Endothelial cell of umbilical vein (primary cell): Measurements from ENCODE around the gene CCNJL. TPM values are rescaled to one million over a fixed set of nuclear protein-coding genes. Genes with fewer than 3 reads are reported as not detected.

ENCODE experiments used
- BruUV-seq: library from RNA; stranded (reverse); fragments of 400-500 nt; replicated peaks from 2 replicates; lab custom pipeline; 2021; lab: Mats Ljungman, UMichigan
- CTCF ChIA-PET: fragments of 300-600, 350-600 bp; sonication (Branson Sonifier 250); formaldehyde crosslinking; loops from one replicate; lab custom pipeline; 2021; ENCODE audit warnings: antibody characterized with exemption, inconsistent platforms; lab: Charles Lee
- POLR2A ChIA-PET: fragments of 300-600, 350-600 bp; sonication (Branson Sonifier 250); formaldehyde crosslinking; loops from one replicate; lab custom pipeline; 2021; ENCODE audit warnings: antibody characterized with exemption, inconsistent platforms; lab: Charles Lee
- DNase-seq: peaks from one replicate; pipeline ENCODE4 v3.0.0-alpha.2; 2011; ENCODE audit warnings: low read depth, low spot score
- FAIRE-seq: peaks from 2 replicates; lab custom pipeline; 2011; peaks lifted over from hg19 to GRCh38; lab: Jason Lieb, UNC
- H2AFZ ChIP-seq: 2 replicates; pipeline ENCODE4 v1.6.0; 2012; ENCODE audit warnings: low read depth, low read length, control low read depth, inconsistent platforms
- H3K27ac ChIP-seq: 2 replicates; pipeline ENCODE4 v1.5.1; 2011; ENCODE audit warnings: low read depth, mild to moderate bottlenecking, control low read depth, low read length, moderate library complexity; ENCODE audit not compliant: insufficient read depth
- H3K27me3 ChIP-seq, 2 experiments: 2 replicates each; pipeline versions ENCODE4 v1.6.0 to v1.6.1; 2011; ENCODE audit warnings: low read length in 2 of 2, mixed read lengths in 1 of 2; ENCODE audit not compliant: control insufficient read depth in 2 of 2, insufficient read depth in 2 of 2
- H3K36me3 ChIP-seq, 2 experiments: 2 replicates in 1 of 2; 3 replicates in 1 of 2; pipeline ENCODE4 v1.5.1; 2011; ENCODE audit warnings: low read length in 2 of 2, mild to moderate bottlenecking in 1 of 2, moderate library complexity in 1 of 2; ENCODE audit not compliant: control insufficient read depth in 2 of 2, insufficient read depth in 2 of 2; ENCODE audit errors: extremely low read depth in 1 of 2
- H3K4me1 ChIP-seq: 3 replicates; pipeline ENCODE4 v1.5.1; 2011; ENCODE audit warnings: mild to moderate bottlenecking, low read length; ENCODE audit not compliant: control insufficient read depth, insufficient read depth; ENCODE audit errors: extremely low read depth
- H3K4me2 ChIP-seq: 2 replicates; pipeline ENCODE4 v1.6.1; 2011; ENCODE audit warnings: low read length, control low read depth, mixed read lengths; ENCODE audit not compliant: insufficient read depth
- H3K4me3 ChIP-seq, 3 experiments: fragments of 200-600 bp in 1 of 3; sonication (generic), shearing (Covaris generic) in 1 of 3; replicated peaks in 1 of 3; 2 replicates each; pipeline ENCODE4 v1.5.1; 2011 to 2016; ENCODE audit warnings: control low read depth in 3 of 3, low read length in 3 of 3, mild to moderate bottlenecking in 2 of 3, inconsistent platforms in 1 of 3, low read depth in 1 of 3, moderate library complexity in 1 of 3; ENCODE audit not compliant: insufficient read depth in 1 of 3
- H3K79me2 ChIP-seq: 2 replicates; pipeline ENCODE4 v1.6.0; 2012; ENCODE audit warnings: low read length, inconsistent platforms; ENCODE audit not compliant: control insufficient read depth, insufficient read depth
- H3K9ac ChIP-seq: replicated peaks from 2 replicates; pipeline ENCODE3; 2011; ENCODE audit warnings: low read length, control low read depth; ENCODE audit not compliant: insufficient read depth; ENCODE audit errors: extremely low read depth
- H3K9me1 ChIP-seq: replicated peaks from 3 replicates; pipeline ENCODE4 v1.6.0; 2011; ENCODE audit warnings: mild to moderate bottlenecking, low read length; ENCODE audit not compliant: control insufficient read depth, insufficient read depth; ENCODE audit errors: extremely low read depth
- H3K9me3 ChIP-seq: replicated peaks from 2 replicates; pipeline ENCODE4 v1.5.1; 2012; ENCODE audit warnings: low read length, inconsistent platforms; ENCODE audit not compliant: control insufficient read depth, insufficient read depth
- H4K20me1 ChIP-seq: replicated peaks from 2 replicates; pipeline ENCODE3; 2011; ENCODE audit warnings: mild to moderate bottlenecking, low read length; ENCODE audit not compliant: control insufficient read depth, insufficient read depth; ENCODE audit errors: extremely low read depth
- EZH2 ChIP-seq: IDR thresholded peaks from 2 replicates; pipeline ENCODE4 v1.6.1; 2012; ENCODE audit warnings: borderline replicate concordance, low read depth, mild to moderate bottlenecking, moderate library complexity, low read length, inconsistent platforms; ENCODE audit not compliant: severe bottlenecking
- FOS ChIP-seq: IDR thresholded peaks from 2 replicates; pipeline ENCODE4 v1.6.1; 2011; ENCODE audit warnings: mild to moderate bottlenecking, low read length, moderate library complexity, borderline replicate concordance; ENCODE audit not compliant: insufficient read depth
- GATA2 ChIP-seq: IDR thresholded peaks from 2 replicates; pipeline ENCODE4 v1.7.0; 2011; ENCODE audit warnings: low read depth, mild to moderate bottlenecking, moderate library complexity, mixed read lengths, low read length; ENCODE audit not compliant: insufficient read length, insufficient read depth
- JUN ChIP-seq: IDR thresholded peaks from 2 replicates; pipeline ENCODE4 v1.6.1; 2011; ENCODE audit warnings: borderline replicate concordance, low read depth; ENCODE audit not compliant: insufficient read length, insufficient read depth
- MYC ChIP-seq: IDR thresholded peaks from one replicate; pipeline ENCODE4 v1.6.1; 2011; ENCODE audit warnings: mild to moderate bottlenecking, low read depth, low read length
- POLR2A ChIP-seq: IDR thresholded peaks from 2 replicates; pipeline ENCODE4 v1.6.1; 2012; ENCODE audit warnings: low read depth, mild to moderate bottlenecking, control low read depth, low read length
- POLR2AphosphoS5 ChIP-seq: IDR thresholded peaks from 2 replicates; pipeline ENCODE4 v1.6.1; 2012; ENCODE audit warnings: low read depth, mild to moderate bottlenecking, control low read depth, low read length, moderate library complexity; ENCODE audit not compliant: insufficient read depth
- dilution Hi-C: fragments of 300-500 bp; cut with MboI; formaldehyde crosslinking; loops from one replicate; pipeline ENCODE4 v1.15.0; 2019; ENCODE audit warnings: low sequenced_read_pairs; ENCODE audit not compliant: extremely low pct_ligation_motif_present
- intact Hi-C: fragments of 100-400 bp; cut with micrococcal nuclease; formaldehyde crosslinking; loops from one replicate; pipeline ENCODE4 v1.10.0; 2022
- polyA plus RNA-seq, 4 experiments: library from polyadenylated mRNA; depleted of rRNA in 3 of 4; stranded (reverse) in 3 of 4; unstranded in 1 of 4; fragments of >200 nt; gene quantifications; 2 replicates each; pipeline versions ENCODE4 v1.2.1 to v1.2.3, GENCODE V29; 2011 to 2012; ENCODE audit warnings: missing spikeins in 1 of 4
- total RNA-seq: library from RNA; stranded (reverse); gene quantifications from 2 replicates; pipeline ENCODE4 v1.2.3, GENCODE V29; 2021
- TF ChIP-seq, protein P1 (sequence below), 2 donors: IDR thresholded peaks; 1 replicate in 1 of 2; 2 replicates in 1 of 2; pipeline ENCODE4 v1.5.1; 2011; ENCODE audit warnings: low read length in 2 of 2, mild to moderate bottlenecking in 2 of 2, moderate library complexity in 2 of 2, control low read depth in 1 of 2, inconsistent platforms in 1 of 2, low read depth in 1 of 2; ENCODE audit not compliant: insufficient read depth in 1 of 2; ENCODE audit errors: extremely low read depth in 1 of 2
- TF ChIP-seq, protein P2 (sequence below): IDR thresholded peaks from 2 replicates; pipeline ENCODE4 v1.6.1; 2011; ENCODE audit not compliant: insufficient read depth, insufficient read length

CCNJL gene
- total and polyA plus RNA-seq, 2 donors (not counting 3 experiments of a cell fraction or from before 2014, with no cell fraction given): 20.0 to 21.3 TPM

DNA sequence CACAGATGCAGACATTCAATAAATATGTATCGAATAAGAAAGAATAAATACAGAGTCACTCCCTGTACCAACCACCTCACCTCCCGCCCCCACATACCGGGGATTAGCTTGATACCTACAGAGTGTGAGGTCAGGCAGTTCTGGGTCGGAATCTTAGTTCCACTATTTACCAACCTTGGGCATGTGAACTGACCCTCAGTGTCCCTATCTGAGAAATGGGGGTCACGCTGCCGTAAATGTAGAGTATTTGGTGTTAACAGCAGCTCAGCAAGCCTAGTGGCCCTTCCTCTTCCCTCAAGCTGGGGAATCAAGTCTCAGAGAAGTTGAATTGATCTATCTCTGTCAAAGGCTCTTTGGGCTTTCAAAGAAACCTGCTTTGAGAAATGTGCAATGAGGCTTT is 25.4 kb downstream of the CCNJL start:
- H2AFZ ChIP-seq: no peak overlapping the region
- H4K20me1 ChIP-seq: no peaks in the 10 kb centered on the region
- DNase-seq (no peak), FAIRE-seq (no peak)
- BruUV-seq: no TSS peak
- POLR2A ChIA-PET: no interaction called here
- H3K9me3 ChIP-seq: no peaks in the 10 kb centered on the region
- CTCF ChIA-PET: interaction anchor here (0.9 to 2.1 kb wide), 5 partner anchors 16 to 265 kb away, joined by 3 to 9 read pairs (median 5); partner anchors contain the start of gene CCNJL
- H3K9ac ChIP-seq: no peak overlapping the region
- intact Hi-C loops: loop anchor here (2.0 kb wide), 1 partner anchor 16 kb away; no protein-coding TSS in a partner anchor
- dilution Hi-C loops: no loop called here
- no peaks in the 10 kb centered on the region for H3K27me3 ChIP-seq
- H3K4me3 ChIP-seq: no peak overlapping the region
- H3K9me1 ChIP-seq: no peaks in the 10 kb centered on the region
- TF ChIP-seq GATA2 (no peak), POLR2AphosphoS5 (no peak), FOS (no peak), MYC (no peak), EZH2 (no peak), POLR2A (no peak), JUN (no peak)
- TF ChIP-seq, protein P1, sequence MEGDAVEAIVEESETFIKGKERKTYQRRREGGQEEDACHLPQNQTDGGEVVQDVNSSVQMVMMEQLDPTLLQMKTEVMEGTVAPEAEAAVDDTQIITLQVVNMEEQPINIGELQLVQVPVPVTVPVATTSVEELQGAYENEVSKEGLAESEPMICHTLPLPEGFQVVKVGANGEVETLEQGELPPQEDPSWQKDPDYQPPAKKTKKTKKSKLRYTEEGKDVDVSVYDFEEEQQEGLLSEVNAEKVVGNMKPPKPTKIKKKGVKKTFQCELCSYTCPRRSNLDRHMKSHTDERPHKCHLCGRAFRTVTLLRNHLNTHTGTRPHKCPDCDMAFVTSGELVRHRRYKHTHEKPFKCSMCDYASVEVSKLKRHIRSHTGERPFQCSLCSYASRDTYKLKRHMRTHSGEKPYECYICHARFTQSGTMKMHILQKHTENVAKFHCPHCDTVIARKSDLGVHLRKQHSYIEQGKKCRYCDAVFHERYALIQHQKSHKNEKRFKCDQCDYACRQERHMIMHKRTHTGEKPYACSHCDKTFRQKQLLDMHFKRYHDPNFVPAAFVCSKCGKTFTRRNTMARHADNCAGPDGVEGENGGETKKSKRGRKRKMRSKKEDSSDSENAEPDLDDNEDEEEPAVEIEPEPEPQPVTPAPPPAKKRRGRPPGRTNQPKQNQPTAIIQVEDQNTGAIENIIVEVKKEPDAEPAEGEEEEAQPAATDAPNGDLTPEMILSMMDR (IDR thresholded peaks at IDR 0.05; ENCODE audit: extremely low read depth in 1 of 2, insufficient read depth in 1 of 2, low read depth in 1 of 2, low read length in 2 of 2): no peak
- TF ChIP-seq, protein P2, sequence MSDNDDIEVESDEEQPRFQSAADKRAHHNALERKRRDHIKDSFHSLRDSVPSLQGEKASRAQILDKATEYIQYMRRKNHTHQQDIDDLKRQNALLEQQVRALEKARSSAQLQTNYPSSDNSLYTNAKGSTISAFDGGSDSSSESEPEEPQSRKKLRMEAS: no peak
- no peaks in the 10 kb centered on the region for H3K36me3 ChIP-seq
- H3K4me2 ChIP-seq: no peak overlapping the region
- no peaks in the 10 kb centered on the region for H3K79me2 ChIP-seq
- H3K4me1 ChIP-seq: peaks cover 22% of the 10 kb centered on the region
- no peak overlapping the region for H3K27ac ChIP-seq
